HPDE6-E6E7 (cell line): ENCODE results near the gene ST6GALNAC3.
"Not testable (repeated sequence)": the region's sequence is repeated elsewhere in the genome, so short reads cannot be mapped to it uniquely, and the experiment has no call there.

Source experiments
- DNase-seq: peaks from one replicate; pipeline ENCODE4 v3.0.0; 2011; ENCODE audit warnings: missing footprints; ENCODE audit errors: extremely low spot score

Gene ST6GALNAC3

GRCh38 chr1:76340056-76340455 lies 265.5 kb downstream of the ST6GALNAC3 start:
- DNase-seq: no peak

- DNase-seq: not testable (repeated sequence)
These were observed 267.3 kb downstream of the ST6GALNAC3 start for GRCh38 chr1:76341816-76342215.

- DNase-seq: no peak
These were observed 268.8 kb downstream of the ST6GALNAC3 start for GRCh38 chr1:76343356-76343755.

GRCh38 chr1:76351655-76352054 lies 277.1 kb downstream of the ST6GALNAC3 start:
- DNase-seq: no peak

- DNase-seq: no peak
These were observed 278.3 kb downstream of the ST6GALNAC3 start for GRCh38 chr1:76352741-76353435.

- no peak for DNase-seq
These were observed 279.7 kb downstream of the ST6GALNAC3 start for GRCh38 chr1:76354236-76354635.

GRCh38 chr1:76366726-76367125 lies 292.2 kb downstream of the ST6GALNAC3 start:
- no peak for DNase-seq

- no peak for DNase-seq
These were observed 297.4 kb downstream of the ST6GALNAC3 start for GRCh38 chr1:76371941-76372340.

GRCh38 chr1:76374086-76374485 lies 299.5 kb downstream of the ST6GALNAC3 start:
- DNase-seq: no peak

- no peak for DNase-seq
These were observed 302.7 kb downstream of the ST6GALNAC3 start for GRCh38 chr1:76377247-76377646.

GRCh38 chr1:76379506-76379905 lies 305.0 kb downstream of the ST6GALNAC3 start:
- DNase-seq: no peak

- DNase-seq: no peak
These were observed 307.0 kb downstream of the ST6GALNAC3 start for GRCh38 chr1:76381450-76382097.

GRCh38 chr1:76388261-76388660 lies 313.7 kb downstream of the ST6GALNAC3 start:
- no peak for DNase-seq

- no peak for DNase-seq
These were observed 315.9 kb downstream of the ST6GALNAC3 start for GRCh38 chr1:76390456-76390855.

- no peak for DNase-seq
These were observed 320.5 kb downstream of the ST6GALNAC3 start for GRCh38 chr1:76395059-76395458.

- no peak for DNase-seq
These were observed 327.6 kb downstream of the ST6GALNAC3 start for GRCh38 chr1:76402128-76402527.

GRCh38 chr1:76408303-76408702 lies 333.8 kb downstream of the ST6GALNAC3 start:
- no peak for DNase-seq

GRCh38 chr1:76410499-76410898 lies 336.0 kb downstream of the ST6GALNAC3 start:
- no peak for DNase-seq

- no peak for DNase-seq
These were observed 344.0 kb downstream of the ST6GALNAC3 start for GRCh38 chr1:76418531-76418930.

GRCh38 chr1:76419603-76420002 lies 345.1 kb downstream of the ST6GALNAC3 start:
- no peak for DNase-seq

- DNase-seq: no peak
These were observed 350.9 kb downstream of the ST6GALNAC3 start for GRCh38 chr1:76425201-76426145.

- no peak for DNase-seq
These were observed 352.1 kb downstream of the ST6GALNAC3 start for GRCh38 chr1:76426606-76427005.
